PC-9 (cell line): ENCODE results near the gene PURA. TPM values are rescaled to one million over a fixed set of nuclear protein-coding genes. Genes with fewer than 3 reads are reported as not detected.

Source experiments
- BruUV-seq: library from RNA; stranded (reverse); fragments of 400-500 nt; replicated peaks from 2 replicates; lab custom pipeline; 2021; lab: Mats Ljungman, UMichigan
- CTCF ChIA-PET: fragments of 300-600 bp; sonication (Branson Sonifier 250); formaldehyde crosslinking; loops from one replicate; lab custom pipeline; 2022; ENCODE audit warnings: antibody characterized with exemption; lab: Charles Lee
- POLR2A ChIA-PET: fragments of 300-600 bp; sonication (Branson Sonifier 250); formaldehyde crosslinking; loops from one replicate; lab custom pipeline; 2022; ENCODE audit warnings: antibody characterized with exemption; ENCODE audit not compliant: unreplicated experiment; lab: Charles Lee
- DNase-seq, 2 experiments: peaks; one replicate each; pipeline versions ENCODE4 v3.0.0 to v3.0.0-alpha.2; 2015 to 2022; ENCODE audit warnings: mixed read lengths in 1 of 2
- H2AFZ ChIP-seq: fragments of 200-600 bp; sonication (generic); 2 replicates; pipeline ENCODE4 v1.8.1; 2017; ENCODE audit warnings: antibody characterized with exemption
- H3F3A ChIP-seq: fragments of 200-600 bp; sonication (generic); 2 replicates; pipeline ENCODE4 v1.8.1; 2017; ENCODE audit warnings: antibody characterized with exemption, mild to moderate bottlenecking, low read depth; ENCODE audit not compliant: insufficient read depth
- H3K27ac ChIP-seq: fragments of 200-600 bp; sonication (generic); 2 replicates; pipeline ENCODE4 v1.6.1; 2016; ENCODE audit warnings: mixed run types
- H3K27me3 ChIP-seq: fragments of 200-600 bp; sonication (generic); 2 replicates; pipeline ENCODE4 v1.6.1; 2016; ENCODE audit warnings: low read depth, mixed run types; ENCODE audit not compliant: insufficient read depth
- H3K36me3 ChIP-seq: fragments of 200-600 bp; sonication (generic); 2 replicates; pipeline ENCODE4 v1.6.1; 2016; ENCODE audit warnings: low read depth, mixed run types
- H3K4me1 ChIP-seq: fragments of 200-600 bp; sonication (generic); replicated peaks from 2 replicates; pipeline ENCODE4 v1.6.1; 2016; ENCODE audit warnings: mixed run types; ENCODE audit not compliant: insufficient read depth
- H3K4me2 ChIP-seq: fragments of 200-600 bp; sonication (generic); 2 replicates; pipeline ENCODE4 v1.6.1; 2017; ENCODE audit warnings: mixed run types
- H3K4me3 ChIP-seq: fragments of 200-600 bp; sonication (generic); 2 replicates; pipeline ENCODE4 v1.6.1; 2016; ENCODE audit warnings: mixed run types
- H3K79me2 ChIP-seq: fragments of 200-600 bp; sonication (generic); 2 replicates; pipeline ENCODE4 v1.6.1; 2017; ENCODE audit warnings: low read depth, mixed run types
- H3K9me2 ChIP-seq: fragments of 200-600 bp; sonication (generic); 2 replicates; pipeline ENCODE4 v1.8.1; 2017; ENCODE audit warnings: mild to moderate bottlenecking; ENCODE audit not compliant: insufficient read depth
- H3K9me3 ChIP-seq: fragments of 200-600 bp; sonication (generic); 2 replicates; pipeline ENCODE4 v1.8.1; 2016; ENCODE audit warnings: low read depth; ENCODE audit not compliant: insufficient read depth
- H4K20me1 ChIP-seq: fragments of 200-600 bp; sonication (generic); 2 replicates; pipeline ENCODE4 v1.8.1; 2017; ENCODE audit not compliant: insufficient read depth
- CTCF ChIP-seq: fragments of 200-600 bp; sonication (generic); conservative IDR thresholded peaks from 2 replicates; pipeline ENCODE4 v1.6.1; 2017; ENCODE audit warnings: mixed run types, antibody characterized with exemption, mild to moderate bottlenecking, moderate library complexity
- EZH2 ChIP-seq: fragments of 200-600 bp; sonication (generic); IDR thresholded peaks from 2 replicates; pipeline ENCODE4 v1.8.0; 2017; ENCODE audit warnings: antibody characterized with exemption, low read depth
- intact Hi-C: fragments of 100-400 bp; cut with micrococcal nuclease; formaldehyde crosslinking; loops from one replicate; pipeline ENCODE4 v1.10.0; 2022; ENCODE audit not compliant: unreplicated experiment
- total RNA-seq: library from RNA; stranded (reverse); gene quantifications from 2 replicates; pipeline ENCODE4 v1.2.3, GENCODE V29; 2021

PURA gene
- total RNA-seq, 1 experiment from 2014 or later, result 13.6 TPM

GRCh38 chr5:140106101-140106500 lies 7.8 kb upstream of the PURA start:
- CTCF ChIA-PET, result interaction anchor here (0.7 kb wide), 1 partner anchor 1050 kb away, joined by 3 read pairs; no protein-coding TSS in a partner anchor
- intact Hi-C loops, result no loop called here
- no peaks in the 10 kb centered on the region for H3K36me3 ChIP-seq
- DNase-seq, result peak in 1 of 2 experiments; percentile 45
- H3K79me2 ChIP-seq, result peaks cover 31% of the 10 kb centered on the region
- H3K4me1 ChIP-seq, result peaks cover 28% of the 10 kb centered on the region
- H3K27ac ChIP-seq, result no peak overlapping the region
- H3K27me3 ChIP-seq, result no peaks in the 10 kb centered on the region
- TF ChIP-seq EZH2 (no peak), CTCF (no peak; the same call in 1 of the 2 replicates)
- no peaks in the 10 kb centered on the region for H3K9me3 ChIP-seq
- H3K4me3 ChIP-seq, result no peak overlapping the region
- BruUV-seq, result no TSS peak
- peaks cover 18% of the 10 kb centered on the region; the same call in 1 of the 2 replicates for H3F3A ChIP-seq
- POLR2A ChIA-PET, result no interaction called here
- H2AFZ ChIP-seq, result no peak overlapping the region
- no peaks in the 10 kb centered on the region for H3K9me2 ChIP-seq
- H3K4me2 ChIP-seq, result peak overlapping the region; percentile 85
- H4K20me1 ChIP-seq, result no peaks in the 10 kb centered on the region

- POLR2A ChIA-PET, result interaction anchor here (0.7 kb wide), 1 partner anchor 73 kb away, joined by 3 read pairs; no protein-coding TSS in a partner anchor
- Histone ChIP-seq H3K4me1 (peaks cover 28% of the 10 kb centered on the region), H3F3A (peaks cover 19% of the 10 kb centered on the region; the same call in 1 of the 2 replicates), H4K20me1 (no peaks in the 10 kb centered on the region), H3K36me3 (no peaks in the 10 kb centered on the region), H3K4me2 (peak overlapping the region; percentile 85), H3K27me3 (no peaks in the 10 kb centered on the region), H3K27ac (peak overlapping the region; percentile 72), H3K9me3 (no peaks in the 10 kb centered on the region), H3K79me2 (peaks cover 37% of the 10 kb centered on the region), H3K4me3 (peak overlapping the region; percentile 99), H2AFZ (peak overlapping the region; percentile 89), H3K9me2 (no peaks in the 10 kb centered on the region)
- TSS peak; percentile 73 for BruUV-seq
- intact Hi-C loops, result no loop called here
- DNase-seq, result no peak
- CTCF ChIA-PET, result no interaction called here
- TF ChIP-seq EZH2, result no peak
- TF ChIP-seq CTCF, result no peak
Measured at GRCh38 chr5:140106805-140107311, 7.1 kb upstream of the PURA start.

GRCh38 chr5:140107312-140108092 lies 6.4 kb upstream of the PURA start:
- BruUV-seq, result no TSS peak
- H3K79me2 ChIP-seq, result peaks cover 43% of the 10 kb centered on the region
- peak overlapping the region; percentile 89 for H2AFZ ChIP-seq
- no peak for TF ChIP-seq EZH2
- peak; percentile 45; the same call in 1 of the 2 replicates for TF ChIP-seq CTCF
- intact Hi-C loops, result no loop called here
- H3K27ac ChIP-seq, result peak overlapping the region; percentile 72
- peak overlapping the region; percentile 99 for H3K4me3 ChIP-seq
- no peaks in the 10 kb centered on the region for H3K27me3 ChIP-seq
- no peaks in the 10 kb centered on the region for H3K9me2 ChIP-seq
- H3K9me3 ChIP-seq, result no peaks in the 10 kb centered on the region
- DNase-seq, result peak; percentile 81 to 92
- H3K36me3 ChIP-seq, result no peaks in the 10 kb centered on the region
- POLR2A ChIA-PET, result interaction anchor here (0.6 to 0.7 kb wide), 2 partner anchors 52 to 73 kb away, joined by 3 to 4 read pairs; no protein-coding TSS in a partner anchor
- H3K4me2 ChIP-seq, result peak overlapping the region; percentile 85
- H4K20me1 ChIP-seq, result no peaks in the 10 kb centered on the region
- CTCF ChIA-PET, result interaction anchor here (1.1 kb wide), 1 partner anchor 34 kb away, joined by 10 read pairs; no protein-coding TSS in a partner anchor
- peaks cover 25% of the 10 kb centered on the region for H3F3A ChIP-seq
- H3K4me1 ChIP-seq, result peaks cover 28% of the 10 kb centered on the region
